ENCODE results near the gene NEK4. TPM values are rescaled to one million over a fixed set of nuclear protein-coding genes. Genes with fewer than 3 reads are reported as not detected.
A peak's percentile ranks its signal among the peaks of the same experiment; 100 is the strongest.

Gene NEK4
- total RNA-seq, 1 donor = 12.3 TPM

GRCh38 chr3:52714335-52715302 is 56.1 kb downstream of the NEK4 start:
- H3K4me1 ChIP-seq (ENCODE audit: insufficient read depth, low read length) = peaks cover 10% of the 10 kb centered on the region
- H3K9me3 ChIP-seq (ENCODE audit: low read depth, low read length) = no peaks in the 10 kb centered on the region
- no peaks in the 10 kb centered on the region for H3K27me3 ChIP-seq (ENCODE audit: insufficient read depth, low read length)
- no peak overlapping the region for H3K4me3 ChIP-seq (ENCODE audit: low read length)

- H3K27me3 ChIP-seq (ENCODE audit: insufficient read depth, low read length) = no peaks in the 10 kb centered on the region
- H3K4me1 ChIP-seq (ENCODE audit: insufficient read depth, low read length) = peaks cover 22% of the 10 kb centered on the region
- H3K9me3 ChIP-seq (ENCODE audit: low read depth, low read length) = no peaks in the 10 kb centered on the region
- no peak overlapping the region for H3K4me3 ChIP-seq (ENCODE audit: low read length)
Observed at GRCh38 chr3:52712291-52713212, 58.2 kb downstream of the NEK4 start.

GRCh38 chr3:52710512-52710911 is 60.2 kb downstream of the NEK4 start:
- Histone ChIP-seq H3K27me3 (ENCODE audit: insufficient read depth, low read length) (no peaks in the 10 kb centered on the region), H3K4me1 (ENCODE audit: insufficient read depth, low read length) (peaks cover 36% of the 10 kb centered on the region), H3K4me3 (ENCODE audit: low read length) (no peak overlapping the region), H3K9me3 (ENCODE audit: low read depth, low read length) (no peaks in the 10 kb centered on the region)

- peaks cover 55% of the 10 kb centered on the region for H3K4me1 ChIP-seq (ENCODE audit: insufficient read depth, low read length)
- H3K4me3 ChIP-seq (ENCODE audit: low read length) = no peak overlapping the region
- H3K9me3 ChIP-seq (ENCODE audit: low read depth, low read length) = no peaks in the 10 kb centered on the region
- H3K27me3 ChIP-seq (ENCODE audit: insufficient read depth, low read length) = no peaks in the 10 kb centered on the region
Observed at GRCh38 chr3:52707585-52707984, 63.2 kb downstream of the NEK4 start.

- H3K4me3 ChIP-seq (ENCODE audit: low read length) = peak within 1 kb of the TSS; percentile 95
- H3K4me1 ChIP-seq (ENCODE audit: insufficient read depth, low read length) = peaks cover 55% of the 10 kb centered on the region
- H3K27me3 ChIP-seq (ENCODE audit: insufficient read depth, low read length) = no peaks in the 10 kb centered on the region
- no peaks in the 10 kb centered on the region for H3K9me3 ChIP-seq (ENCODE audit: low read depth, low read length)
Observed at GRCh38 chr3:52705688-52706686, 64.8 kb downstream of the NEK4 start, which contains the start of the genes GLT8D1 and SPCS1. Gene GLT8D1 (minus strand): TSS chr3:52705791. CDS start chr3:52700460, 5,331 bp downstream. Gene SPCS1 (plus strand): TSS chr3:52706106. CDS start chr3:52706247, 141 bp downstream.

GRCh38 chr3:52705438-52705687 is 65.4 kb downstream of the NEK4 start:
- Histone ChIP-seq H3K9me3 (ENCODE audit: low read depth, low read length) (no peaks in the 10 kb centered on the region), H3K27me3 (ENCODE audit: insufficient read depth, low read length) (no peaks in the 10 kb centered on the region), H3K4me1 (ENCODE audit: insufficient read depth, low read length) (peaks cover 53% of the 10 kb centered on the region), H3K4me3 (ENCODE audit: low read length) (peak overlapping the region; percentile 95)

GRCh38 chr3:52704611-52705437 is 65.9 kb downstream of the NEK4 start:
- Histone ChIP-seq H3K9me3 (ENCODE audit: low read depth, low read length) (no peaks in the 10 kb centered on the region), H3K4me3 (ENCODE audit: low read length) (peak overlapping the region; percentile 95), H3K4me1 (ENCODE audit: insufficient read depth, low read length) (peaks cover 47% of the 10 kb centered on the region), H3K27me3 (ENCODE audit: insufficient read depth, low read length) (no peaks in the 10 kb centered on the region)

- H3K9me3 ChIP-seq (ENCODE audit: low read depth, low read length) = no peaks in the 10 kb centered on the region
- H3K4me3 ChIP-seq (ENCODE audit: low read length) = no peak overlapping the region
- H3K4me1 ChIP-seq (ENCODE audit: insufficient read depth, low read length) = peaks cover 38% of the 10 kb centered on the region
- no peaks in the 10 kb centered on the region for H3K27me3 ChIP-seq (ENCODE audit: insufficient read depth, low read length)
Observed at GRCh38 chr3:52703341-52703740, 67.4 kb downstream of the NEK4 start.

- Histone ChIP-seq H3K4me1 (ENCODE audit: insufficient read depth, low read length) (peaks cover 4% of the 10 kb centered on the region), H3K4me3 (ENCODE audit: low read length) (no peak overlapping the region), H3K9me3 (ENCODE audit: low read depth, low read length) (no peaks in the 10 kb centered on the region), H3K27me3 (ENCODE audit: insufficient read depth, low read length) (no peaks in the 10 kb centered on the region)
Observed at GRCh38 chr3:52697632-52697965, 73.1 kb downstream of the NEK4 start.

GRCh38 chr3:52696830-52697631 is 73.7 kb downstream of the NEK4 start:
- Histone ChIP-seq H3K4me3 (ENCODE audit: low read length) (no peak overlapping the region), H3K4me1 (ENCODE audit: insufficient read depth, low read length) (peaks cover 4% of the 10 kb centered on the region), H3K27me3 (ENCODE audit: insufficient read depth, low read length) (no peaks in the 10 kb centered on the region), H3K9me3 (ENCODE audit: low read depth, low read length) (no peaks in the 10 kb centered on the region)

GRCh38 chr3:52695798-52696671 is 74.7 kb downstream of the NEK4 start:
- no peak overlapping the region for H3K4me3 ChIP-seq (ENCODE audit: low read length)
- H3K9me3 ChIP-seq (ENCODE audit: low read depth, low read length) = no peaks in the 10 kb centered on the region
- H3K27me3 ChIP-seq (ENCODE audit: insufficient read depth, low read length) = no peaks in the 10 kb centered on the region
- peaks cover 4% of the 10 kb centered on the region for H3K4me1 ChIP-seq (ENCODE audit: insufficient read depth, low read length)

- no peaks in the 10 kb centered on the region for H3K9me3 ChIP-seq (ENCODE audit: low read depth, low read length)
- H3K27me3 ChIP-seq (ENCODE audit: insufficient read depth, low read length) = no peaks in the 10 kb centered on the region
- H3K4me3 ChIP-seq (ENCODE audit: low read length) = no peak overlapping the region
- peaks cover 4% of the 10 kb centered on the region for H3K4me1 ChIP-seq (ENCODE audit: insufficient read depth, low read length)
Observed at GRCh38 chr3:52694528-52695189, 76.1 kb downstream of the NEK4 start.
